HCT116 (cell line): Measurements from ENCODE around the gene ZNF521. TPM values are rescaled to one million over a fixed set of nuclear protein-coding genes. Genes with fewer than 3 reads are reported as not detected.

Source experiments
- ATAC-seq: fragments of 200-7000 bp; cut with Tn5 transposase; 2 replicates; pipeline ENCODE4 v1.9.1; 2020; ENCODE audit warnings: mild to moderate bottlenecking, moderate library complexity
- BruUV-seq: library from RNA; stranded (reverse); fragments of 400-500 nt; replicated peaks from 2 replicates; lab custom pipeline; 2021; lab: Mats Ljungman, UMichigan
- CTCF ChIA-PET: fragments of 300-600 bp; sonication (Branson Sonifier 250); formaldehyde crosslinking; loops from one replicate; lab custom pipeline; 2021; ENCODE audit warnings: antibody characterized with exemption; lab: Charles Lee
- POLR2A ChIA-PET: fragments of 300-600, 350-600 bp; sonication (Branson Sonifier 250); formaldehyde crosslinking; loops from one replicate; lab custom pipeline; 2021; ENCODE audit warnings: antibody characterized with exemption; lab: Charles Lee
- RAD21 ChIA-PET, 2 experiments: fragments of 300-600 bp; sonication (Branson Sonifier 250); formaldehyde crosslinking; loops; one replicate each; lab custom pipeline; 2023; ENCODE audit warnings: low total read pairs in 2 of 2; ENCODE audit not compliant: uncharacterized antibody in 2 of 2, unreplicated experiment in 2 of 2, low non-redundant PET in 1 of 2; lab: Charles Lee
- DNase-seq: peaks from one replicate; pipeline ENCODE4 v3.0.0-alpha.2; 2010; ENCODE audit warnings: low read depth, low spot score
- H2AFZ ChIP-seq: fragments of 200-600 bp; shearing (Covaris generic), sonication (generic); 2 replicates; pipeline ENCODE4 v1.6.1; 2017; ENCODE audit warnings: low read depth, mixed run types, mixed read lengths, antibody characterized with exemption, low read length; ENCODE audit not compliant: poor library complexity, severe bottlenecking
- H3K27ac ChIP-seq: 2 replicates; pipeline ENCODE4 v1.5.1; 2012; ENCODE audit warnings: low read depth, low read length
- H3K27me3 ChIP-seq: fragments of 200-600 bp; sonication (generic); 2 replicates; pipeline ENCODE4 v1.6.1; 2016; ENCODE audit warnings: mixed run types, low read length, mixed read lengths; ENCODE audit not compliant: insufficient read depth
- H3K36me3 ChIP-seq, 2 experiments: fragments of 200-500 bp in 1 of 2; fragments of 200-600 bp in 1 of 2; sonication (Bioruptor generic) in 1 of 2; sonication (generic) in 1 of 2; 2 replicates each; pipeline versions ENCODE4 v1.5.1 to v1.6.1; 2014 to 2016; ENCODE audit warnings: low read length in 2 of 2, inconsistent platforms in 1 of 2, mixed read lengths in 1 of 2, mixed run types in 1 of 2; ENCODE audit not compliant: insufficient read depth in 2 of 2, control insufficient read depth in 1 of 2
- H3K4me1 ChIP-seq, 2 experiments: fragments of 200-600 bp in 1 of 2; sonication (generic) in 1 of 2; 2 replicates each; pipeline versions ENCODE4 v1.5.1 to v1.6.1; 2012 to 2017; ENCODE audit warnings: low read length in 2 of 2, inconsistent platforms in 1 of 2, mild to moderate bottlenecking in 1 of 2, mixed read lengths in 1 of 2, mixed run types in 1 of 2, moderate library complexity in 1 of 2; ENCODE audit not compliant: insufficient read depth in 2 of 2, control insufficient read depth in 1 of 2
- H3K4me2 ChIP-seq: fragments of 200-600 bp; sonication (generic); 2 replicates; pipeline ENCODE4 v1.6.1; 2017; ENCODE audit warnings: mixed run types, low read length, mixed read lengths
- H3K4me3 ChIP-seq, 2 experiments: fragments of 200-600 bp in 1 of 2; sonication (generic) in 1 of 2; replicated peaks in 1 of 2; 2 replicates each; pipeline ENCODE4 v1.5.1; 2011 to 2016; ENCODE audit warnings: low read length in 2 of 2, control low read depth in 1 of 2, low read depth in 1 of 2, mild to moderate bottlenecking in 1 of 2, mixed read lengths in 1 of 2, mixed run types in 1 of 2
- H3K79me2 ChIP-seq: fragments of 200-600 bp; sonication (generic); 2 replicates; pipeline ENCODE4 v1.6.1; 2017; ENCODE audit warnings: mild to moderate bottlenecking, mixed run types, low read length, moderate library complexity, mixed read lengths; ENCODE audit not compliant: insufficient read depth
- H3K9ac ChIP-seq: fragments of 200-600 bp; sonication (generic); 2 replicates; pipeline ENCODE4 v1.6.1; 2016; ENCODE audit warnings: low read length, mixed read lengths
- H3K9me2 ChIP-seq: fragments of 200-600 bp; sonication (generic), shearing (Covaris generic); 2 replicates; pipeline ENCODE4 v1.6.1; 2017; ENCODE audit warnings: mixed run types, mild to moderate bottlenecking, moderate library complexity; ENCODE audit not compliant: insufficient read depth
- H3K9me3 ChIP-seq, 2 experiments: fragments of 200-500 bp in 1 of 2; fragments of 200-600 bp in 1 of 2; sonication (Bioruptor generic) in 1 of 2; sonication (generic) in 1 of 2; 2 replicates each; pipeline ENCODE4 v1.6.1; 2014 to 2017; ENCODE audit warnings: low read length in 2 of 2, mixed read lengths in 2 of 2, inconsistent platforms in 1 of 2, low read depth in 1 of 2, mild to moderate bottlenecking in 1 of 2, mixed run types in 1 of 2, moderate library complexity in 1 of 2; ENCODE audit not compliant: control insufficient read depth in 1 of 2, insufficient read depth in 1 of 2
- H4K20me1 ChIP-seq: fragments of 200-600 bp; sonication (generic), shearing (Covaris generic); 2 replicates; pipeline ENCODE4 v1.6.1; 2017; ENCODE audit warnings: mixed run types, mild to moderate bottlenecking, moderate library complexity; ENCODE audit not compliant: insufficient read depth
- CBX3 ChIP-seq: IDR thresholded peaks from 2 replicates; pipeline ENCODE4 v1.6.1; 2012; ENCODE audit warnings: low read depth
- CEBPB ChIP-seq: IDR thresholded peaks from 2 replicates; pipeline ENCODE4 v1.6.1; 2012; ENCODE audit warnings: low read depth
- ELF1 ChIP-seq: IDR thresholded peaks from 2 replicates; pipeline ENCODE4 v1.6.1; 2012; ENCODE audit warnings: low read depth, borderline replicate concordance
- EZH2 ChIP-seq: fragments of 200-600 bp; sonication (generic); IDR thresholded peaks from 2 replicates; pipeline ENCODE4 v1.6.1; 2017; ENCODE audit warnings: antibody characterized with exemption, mixed run types
- POLR2A ChIP-seq: IDR thresholded peaks from 2 replicates; pipeline ENCODE4 v1.7.0; 2011; ENCODE audit warnings: borderline replicate concordance; ENCODE audit not compliant: insufficient read depth, insufficient read length; ENCODE audit errors: extremely low read depth
- POLR2AphosphoS5 ChIP-seq: IDR thresholded peaks from 2 replicates; pipeline ENCODE4 v1.6.1; 2011; ENCODE audit warnings: mild to moderate bottlenecking, low read depth, low read length, moderate library complexity
- RAD21 ChIP-seq: IDR thresholded peaks from 2 replicates; pipeline ENCODE4 v1.6.1; 2012; ENCODE audit warnings: low read depth, mild to moderate bottlenecking
- SP1 ChIP-seq: IDR thresholded peaks from 2 replicates; pipeline ENCODE4 v1.6.1; 2012; ENCODE audit warnings: low read depth
- SRF ChIP-seq: IDR thresholded peaks from 2 replicates; pipeline ENCODE4 v1.6.1; 2012; ENCODE audit warnings: low read depth
- TCF7L2 ChIP-seq: IDR thresholded peaks from 2 replicates; pipeline ENCODE4 v1.7.0; 2011; ENCODE audit warnings: borderline replicate concordance, inconsistent platforms; ENCODE audit not compliant: insufficient read depth, insufficient read length; ENCODE audit errors: extremely low read depth
- intact Hi-C: fragments of 100-400 bp; cut with micrococcal nuclease; formaldehyde crosslinking; loops from 2 replicates; pipeline ENCODE4 v1.10.0; 2022
- total RNA-seq: library from RNA; stranded (reverse); gene quantifications from one replicate; pipeline ENCODE4 v1.2.1, GENCODE V29; 2021; ENCODE audit not compliant: unreplicated experiment
- TF ChIP-seq, protein P1 (sequence below): IDR thresholded peaks from 2 replicates; pipeline ENCODE4 v1.6.1; 2012

Gene ZNF521
- total RNA-seq, 1 experiment from 2014 or later, result 0.10 TPM

DNA sequence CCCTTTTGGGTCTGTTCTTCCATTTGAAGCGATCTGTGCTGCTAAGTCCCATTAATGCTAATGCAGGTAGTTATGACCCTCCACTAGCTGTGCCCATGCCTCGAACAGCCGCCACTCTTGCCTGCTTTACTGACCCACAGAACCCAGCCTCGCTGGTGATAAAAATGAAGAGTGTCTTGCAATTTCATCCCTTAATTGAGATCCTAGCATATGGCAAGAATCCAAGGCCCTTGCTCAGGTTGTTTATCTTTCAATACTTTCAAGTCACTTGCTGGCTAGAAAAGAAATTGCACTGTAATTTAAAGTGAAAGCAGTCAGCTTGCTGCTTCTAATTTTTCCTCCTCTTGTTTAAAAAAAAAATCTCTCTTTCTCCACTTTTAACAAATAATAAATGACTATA, 73.6 kb downstream of the ZNF521 start (continued):
- no peak for TF ChIP-seq RAD21
- TF ChIP-seq SP1, result no peak
- TF ChIP-seq EZH2, result no peak
- TF ChIP-seq CEBPB, result no peak
- TF ChIP-seq SRF, result no peak
- TF ChIP-seq CBX3, result no peak
- no peak for TF ChIP-seq ELF1
- TF ChIP-seq, protein P1, sequence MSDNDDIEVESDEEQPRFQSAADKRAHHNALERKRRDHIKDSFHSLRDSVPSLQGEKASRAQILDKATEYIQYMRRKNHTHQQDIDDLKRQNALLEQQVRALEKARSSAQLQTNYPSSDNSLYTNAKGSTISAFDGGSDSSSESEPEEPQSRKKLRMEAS, result no peak
- TF ChIP-seq POLR2AphosphoS5, result no peak

DNA sequence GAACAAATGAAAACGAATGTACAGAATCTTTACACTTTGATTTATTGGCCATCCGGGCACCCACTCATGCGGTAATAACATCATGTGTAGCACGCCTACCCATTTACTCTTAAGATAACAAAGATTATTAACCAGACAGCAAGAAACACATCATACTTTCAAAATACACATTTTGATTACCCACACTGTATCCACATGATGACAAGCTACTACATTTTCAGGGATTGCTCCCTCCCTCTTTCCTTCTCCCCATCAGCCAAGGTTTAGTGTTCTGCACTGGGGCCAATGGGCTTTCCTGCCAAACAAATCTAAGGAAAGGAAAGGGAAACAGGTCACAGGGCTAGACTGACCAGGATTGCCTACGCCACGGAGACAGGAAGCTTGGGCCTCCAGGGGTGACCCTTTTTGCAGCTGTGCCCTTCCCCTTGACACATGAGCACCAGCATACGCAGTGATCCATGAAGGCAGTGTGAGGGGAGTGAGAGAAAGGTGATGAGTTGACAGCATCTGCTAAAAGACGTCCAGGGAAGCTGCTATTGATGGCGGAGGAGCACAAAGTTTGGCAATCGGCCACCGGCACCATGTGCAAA, 76.5 kb downstream of the ZNF521 start:
- H3K4me2 ChIP-seq, result no peak overlapping the region
- H3K27me3 ChIP-seq, result 0 out of 2 replicates have a peak, but pooled peaks cover 3% of the 10 kb centered on the region
- no peak overlapping the region for H3K27ac ChIP-seq
- H3K9me2 ChIP-seq, result no peaks in the 10 kb centered on the region
- no peaks in the 10 kb centered on the region for H3K79me2 ChIP-seq
- H3K4me1 ChIP-seq, result no peaks in the 10 kb centered on the region
- H3K9me3 ChIP-seq, result no peaks in the 10 kb centered on the region
- no peaks in the 10 kb centered on the region for H4K20me1 ChIP-seq
- H3K4me3 ChIP-seq, result no peak overlapping the region
- DNase-seq, result no peak
- H3K36me3 ChIP-seq, result no peaks in the 10 kb centered on the region
- BruUV-seq, result no TSS peak
- TF ChIP-seq POLR2A (no peak), TCF7L2 (no peak), SRF (no peak), EZH2 (no peak)
- TF ChIP-seq, protein P1, result no peak
- TF ChIP-seq, all 23 proteins: peak for 0
- intact Hi-C loops, result no loop called here
- Histone ChIP-seq H2AFZ (no peak overlapping the region), H3K9ac (no peak overlapping the region)
- ChIA-PET POLR2A (no interaction called here), RAD21 (no interaction called here), CTCF (no interaction called here)
- ATAC-seq, result no peak
